Cardiac muscle cell (in vitro differentiated cells and primary cell): ENCODE data around the gene RREB1. TPM values are rescaled to one million over a fixed set of nuclear protein-coding genes. Genes with fewer than 3 reads are reported as not detected.
A peak's percentile ranks its signal among the peaks of the same experiment; 100 is the strongest.

Experiments used
- DNase-seq, 2 donors: peaks; one replicate each; pipeline versions ENCODE4 v3.0.0 to v3.0.0-alpha.2; 2010 to 2017; ENCODE audit warnings: low read depth in 1 of 2, low spot score in 1 of 2
- H3K27ac ChIP-seq: fragments of 200-600 bp; sonication (generic); 2 replicates; pipeline ENCODE4 v1.5.1; 2016
- H3K27me3 ChIP-seq: fragments of 200-600 bp; sonication (generic); 2 replicates; pipeline ENCODE4 v1.6.0; 2016; ENCODE audit warnings: control low read depth
- H3K36me3 ChIP-seq: fragments of 200-600 bp; sonication (generic); 2 replicates; pipeline ENCODE4 v1.5.1; 2016; ENCODE audit warnings: control low read depth
- H3K4me1 ChIP-seq: fragments of 200-600 bp; sonication (generic); 2 replicates; pipeline ENCODE4 v1.8.1; 2017; ENCODE audit warnings: low read depth, mild to moderate bottlenecking, mixed run types
- H3K4me3 ChIP-seq: fragments of 200-600 bp; sonication (generic); 2 replicates; pipeline ENCODE4 v1.5.1; 2016; ENCODE audit warnings: mild to moderate bottlenecking
- H3K9me3 ChIP-seq: fragments of 200-600 bp; sonication (generic); 2 replicates; pipeline ENCODE4 v1.5.1; 2017; ENCODE audit warnings: low read depth, mild to moderate bottlenecking, control low read depth
- CTCF ChIP-seq: IDR thresholded peaks from 2 replicates; pipeline ENCODE4 v1.5.1; 2012; ENCODE audit warnings: low read depth, mild to moderate bottlenecking, low read length
- polyA plus RNA-seq: library from polyadenylated mRNA; unstranded; fragments of >200 nt; fragmentation: Nextera tagmentation; extraction: Ambion mirVana; gene quantifications from 2 replicates; pipeline ENCODE4 v1.2.1, GENCODE V29; 2016
- total RNA-seq: library from RNA; depleted of rRNA; stranded (reverse); fragments of >200 nt; gene quantifications from 2 replicates; pipeline ENCODE4 v1.2.3, GENCODE V29; 2016

Gene RREB1
- total and polyA plus RNA-seq, 2 experiments from 2014 or later = 15.4 to 55.3 TPM

- H3K4me1 ChIP-seq = no peaks in the 10 kb centered on the region
- peaks cover 36% of the 10 kb centered on the region for H3K36me3 ChIP-seq
- no peaks in the 10 kb centered on the region for H3K9me3 ChIP-seq
- TF ChIP-seq CTCF = no peak
- H3K27me3 ChIP-seq = no peaks in the 10 kb centered on the region
- DNase-seq = no peak
- H3K27ac ChIP-seq = no peak overlapping the region
- no peak overlapping the region for H3K4me3 ChIP-seq
Observed at GRCh38 chr6:7229376-7230326, 121.9 kb downstream of the RREB1 start.

GRCh38 chr6:7230327-7230691 is 122.5 kb downstream of the RREB1 start:
- H3K4me1 ChIP-seq = no peaks in the 10 kb centered on the region
- H3K27me3 ChIP-seq = no peaks in the 10 kb centered on the region
- no peak overlapping the region for H3K27ac ChIP-seq
- no peak for TF ChIP-seq CTCF
- DNase-seq = no peak
- no peaks in the 10 kb centered on the region for H3K9me3 ChIP-seq
- H3K36me3 ChIP-seq = peaks cover 36% of the 10 kb centered on the region
- H3K4me3 ChIP-seq = no peak overlapping the region

- no peak for TF ChIP-seq CTCF
- no peak overlapping the region for H3K4me3 ChIP-seq
- H3K27ac ChIP-seq = no peak overlapping the region
- H3K27me3 ChIP-seq = no peaks in the 10 kb centered on the region
- DNase-seq = no peak
- H3K9me3 ChIP-seq = no peaks in the 10 kb centered on the region
- peaks cover 36% of the 10 kb centered on the region for H3K36me3 ChIP-seq
- H3K4me1 ChIP-seq = no peaks in the 10 kb centered on the region
Observed at GRCh38 chr6:7230956-7231713, 123.4 kb downstream of the RREB1 start.

- no peak for TF ChIP-seq CTCF
- peak in 1 of 2 donors; percentile 20 for DNase-seq
- H3K9me3 ChIP-seq = no peaks in the 10 kb centered on the region
- H3K4me3 ChIP-seq = no peak overlapping the region
- H3K27ac ChIP-seq = no peak overlapping the region
- H3K36me3 ChIP-seq = peaks cover 27% of the 10 kb centered on the region
- H3K4me1 ChIP-seq = no peaks in the 10 kb centered on the region
- H3K27me3 ChIP-seq = no peaks in the 10 kb centered on the region
Observed at GRCh38 chr6:7232351-7232750, 124.6 kb downstream of the RREB1 start.

GRCh38 chr6:7234547-7234946 is 126.8 kb downstream of the RREB1 start:
- TF ChIP-seq CTCF = no peak
- Histone ChIP-seq H3K4me3 (no peak overlapping the region), H3K9me3 (no peaks in the 10 kb centered on the region), H3K4me1 (no peaks in the 10 kb centered on the region), H3K36me3 (peaks cover 19% of the 10 kb centered on the region), H3K27ac (no peak overlapping the region), H3K27me3 (no peaks in the 10 kb centered on the region)
- no peak for DNase-seq
